ENCODE measurements around the gene CHADL. TPM values are rescaled to one million over a fixed set of nuclear protein-coding genes. Genes with fewer than 3 reads are reported as not detected.
A peak's percentile ranks its signal among the peaks of the same experiment; 100 is the strongest.

CHADL gene
- total RNA-seq, 3 donors from 2014 or later (not counting 1 experiment from before 2014, with no cell fraction given) = 0.35 to 1.2 (median 0.36) TPM

DNA sequence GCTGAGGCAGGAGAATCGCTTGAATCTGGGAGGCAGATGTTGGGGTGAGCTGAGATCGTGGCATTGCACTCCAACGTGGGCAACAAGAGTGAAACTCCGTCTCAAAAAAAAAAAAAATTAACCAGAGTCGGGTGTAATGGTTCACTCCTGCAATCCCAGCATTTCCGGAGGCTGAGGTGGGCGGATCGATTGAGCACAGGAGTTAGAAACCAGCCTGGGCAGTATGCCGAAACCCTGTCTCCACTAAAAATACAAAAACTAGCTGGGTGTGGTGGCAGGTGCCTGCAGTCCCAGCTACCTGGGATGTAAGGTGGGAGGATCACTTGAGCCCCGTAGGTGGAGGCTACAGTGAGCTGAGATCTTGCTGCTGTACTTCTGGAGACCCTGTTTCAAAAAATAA lies 43.7 kb upstream of the CHADL start:
- WGBS (ENCODE audit: insufficient coverage) = 95% methylated on average over 10 of the region's 10 CpGs
- ATAC-seq (no peak), DNase-seq (no peak)
- Mint-ChIP-seq H3K4me1 (peaks cover 27 to 42% of the 10 kb centered on the region in 2 donors), H3K4me3 (peak overlapping the region; percentile 93), H3K9me3 (no peaks in the 10 kb centered on the region), H3K27ac (peak overlapping the region; percentile 96), H3K36me3 (no peaks in the 10 kb centered on the region), H3K27me3 (ENCODE audit: low read depth in 2 of 2) (no peaks in the 10 kb centered on the region)
- Histone ChIP-seq H3K9me3 (ENCODE audit: control insufficient read depth, insufficient read depth, low read length) (no peaks in the 10 kb centered on the region), H3K36me3 (ENCODE audit: control insufficient read depth, insufficient read depth, low read length) (peaks cover 25% of the 10 kb centered on the region), H3K27ac (ENCODE audit: low read length) (peak overlapping the region; percentile 86), H3K4me3 (ENCODE audit: low read length) (no peak overlapping the region), H3K4me1 (ENCODE audit: control insufficient read depth, insufficient read depth, low read length) (peaks cover 15% of the 10 kb centered on the region), H3K27me3 (ENCODE audit: control insufficient read depth, insufficient read depth, low read length) (no peaks in the 10 kb centered on the region)
- intact Hi-C loops (cut with micrococcal nuclease) = loop anchor here (10.0 kb wide), 1 partner anchor 80 kb away; the partner anchor contains the start of gene L3MBTL2
- no peak for TF ChIP-seq CTCF (IDR thresholded peaks at IDR 0.05)

DNA sequence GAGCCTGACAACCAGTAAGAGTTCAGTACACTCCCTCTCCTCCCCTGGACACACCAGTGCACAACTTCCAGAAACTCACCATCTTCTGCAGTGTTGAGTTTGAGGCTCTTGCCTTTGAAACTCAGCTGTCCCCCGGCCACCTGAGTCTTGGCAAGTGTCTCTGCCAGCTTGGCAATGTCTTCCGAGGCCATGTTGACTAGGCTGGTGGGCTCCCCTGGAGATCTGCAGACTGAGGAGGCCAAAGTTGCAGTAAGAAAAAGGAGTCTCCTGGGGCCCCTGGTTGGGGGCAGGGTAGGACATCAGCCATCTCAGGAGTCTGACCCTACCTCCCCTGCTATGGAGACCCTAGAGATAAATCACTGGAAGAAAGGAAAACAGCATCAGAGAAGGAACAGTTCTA lies 40.1 kb upstream of the CHADL start:
- H3K27me3 ChIP-seq (ENCODE audit: control insufficient read depth, insufficient read depth, low read length) = no peaks in the 10 kb centered on the region
- H3K9me3 ChIP-seq (ENCODE audit: control insufficient read depth, insufficient read depth, low read length) = no peaks in the 10 kb centered on the region
- DNase-seq (no peak), ATAC-seq (no peak)
- Mint-ChIP-seq H3K27me3 (ENCODE audit: low read depth in 2 of 2) (no peaks in the 10 kb centered on the region), H3K36me3 (no peaks in the 10 kb centered on the region), H3K4me1 (peaks cover 18 to 25% of the 10 kb centered on the region in 2 donors), H3K9me3 (no peaks in the 10 kb centered on the region), H3K27ac (no peak overlapping the region), H3K4me3 (no peak overlapping the region)
- no peak for TF ChIP-seq CTCF (IDR thresholded peaks at IDR 0.05)
- peaks cover 10% of the 10 kb centered on the region for H3K4me1 ChIP-seq (ENCODE audit: control insufficient read depth, insufficient read depth, low read length)
- H3K4me3 ChIP-seq (ENCODE audit: low read length) = no peak overlapping the region
- 97% methylated on average over 2 of the region's 2 CpGs for WGBS (ENCODE audit: insufficient coverage)
- intact Hi-C loops (cut with micrococcal nuclease) = loop anchor here (10.0 kb wide), 1 partner anchor 76 kb away; the partner anchor contains the start of gene L3MBTL2
- H3K36me3 ChIP-seq (ENCODE audit: control insufficient read depth, insufficient read depth, low read length) = peaks cover 46% of the 10 kb centered on the region
- H3K27ac ChIP-seq (ENCODE audit: low read length) = no peak overlapping the region

DNA sequence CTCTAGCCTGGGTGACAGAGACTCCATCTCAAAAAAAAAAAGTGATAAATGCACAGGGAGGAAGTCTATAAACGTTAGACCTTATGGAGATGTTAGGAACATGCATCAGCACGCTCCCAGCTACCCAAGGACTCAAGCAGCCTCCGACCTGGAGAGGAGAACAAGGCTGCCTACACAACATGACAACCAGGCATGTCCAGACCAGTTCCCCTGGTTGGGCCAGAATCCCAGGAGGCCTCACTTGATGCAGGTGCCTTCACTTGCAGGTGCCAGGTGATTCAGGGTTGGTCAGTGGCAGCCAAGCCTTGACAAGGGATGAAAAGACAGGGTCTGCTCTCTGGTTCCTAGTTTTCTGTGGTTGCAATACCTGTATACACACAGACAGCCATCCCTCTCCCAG lies 39.3 kb upstream of the CHADL start:
- Mint-ChIP-seq H3K36me3 (no peaks in the 10 kb centered on the region), H3K27me3 (ENCODE audit: low read depth in 2 of 2) (no peaks in the 10 kb centered on the region), H3K9me3 (no peaks in the 10 kb centered on the region), H3K4me1 (peaks cover 14 to 21% of the 10 kb centered on the region in 2 donors), H3K27ac (no peak overlapping the region), H3K4me3 (no peak overlapping the region)
- Histone ChIP-seq H3K27ac (ENCODE audit: low read length) (no peak overlapping the region), H3K4me3 (ENCODE audit: low read length) (no peak overlapping the region), H3K36me3 (ENCODE audit: control insufficient read depth, insufficient read depth, low read length) (peaks cover 49% of the 10 kb centered on the region), H3K9me3 (ENCODE audit: control insufficient read depth, insufficient read depth, low read length) (no peaks in the 10 kb centered on the region), H3K4me1 (ENCODE audit: control insufficient read depth, insufficient read depth, low read length) (peaks cover 6% of the 10 kb centered on the region), H3K27me3 (ENCODE audit: control insufficient read depth, insufficient read depth, low read length) (no peaks in the 10 kb centered on the region)
- TF ChIP-seq CTCF (IDR thresholded peaks at IDR 0.05) = no peak
- DNase-seq (no peak), ATAC-seq (no peak)
- intact Hi-C loops (cut with micrococcal nuclease) = loop anchor here (10.0 kb wide), 1 partner anchor 75 kb away; the partner anchor contains the start of gene L3MBTL2
- 94% methylated on average over 3 of the region's 3 CpGs for WGBS (ENCODE audit: insufficient coverage)

DNA sequence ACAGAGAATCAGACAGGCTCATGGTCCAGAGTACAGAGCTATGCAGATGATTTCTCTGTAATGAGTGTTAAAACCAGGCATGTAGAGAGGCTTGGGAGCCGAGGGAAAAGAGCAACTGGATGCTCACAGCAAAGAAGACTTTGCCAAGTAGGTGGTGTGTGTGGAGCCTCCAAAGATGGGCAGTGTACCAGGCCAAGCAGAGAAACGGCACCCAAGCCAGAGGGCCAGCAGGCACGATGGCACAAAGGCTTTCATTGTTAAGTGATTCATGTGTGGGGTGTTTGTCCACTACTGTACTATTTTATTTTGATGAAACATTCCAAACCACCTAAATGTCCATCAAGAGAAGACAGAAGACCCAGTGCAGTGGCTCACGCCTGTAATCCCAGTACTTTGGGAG lies 34.1 kb upstream of the CHADL start:
- intact Hi-C loops (cut with micrococcal nuclease) = no loop called here
- Mint-ChIP-seq H3K9me3 (no peaks in the 10 kb centered on the region), H3K4me1 (peaks cover 0 to 4% of the 10 kb centered on the region in 2 donors), H3K36me3 (no peaks in the 10 kb centered on the region), H3K4me3 (no peak overlapping the region), H3K27ac (no peak overlapping the region), H3K27me3 (ENCODE audit: low read depth in 2 of 2) (no peaks in the 10 kb centered on the region)
- Histone ChIP-seq H3K4me1 (ENCODE audit: control insufficient read depth, insufficient read depth, low read length) (no peaks in the 10 kb centered on the region), H3K27ac (ENCODE audit: low read length) (no peak overlapping the region), H3K36me3 (ENCODE audit: control insufficient read depth, insufficient read depth, low read length) (peaks cover 57% of the 10 kb centered on the region), H3K9me3 (ENCODE audit: control insufficient read depth, insufficient read depth, low read length) (no peaks in the 10 kb centered on the region), H3K27me3 (ENCODE audit: control insufficient read depth, insufficient read depth, low read length) (no peaks in the 10 kb centered on the region), H3K4me3 (ENCODE audit: low read length) (no peak overlapping the region)
- ATAC-seq (no peak), DNase-seq (no peak)
- WGBS (ENCODE audit: insufficient coverage) = 96% methylated on average over 3 of the region's 4 CpGs
- no peak for TF ChIP-seq CTCF (IDR thresholded peaks at IDR 0.05)

Measured in natural killer cell (primary cell).